Adrenal gland (tissue), 5 donors: ENCODE data around the gene ZNF488.

Experiments used
- CTCF ChIP-seq, 6 experiments: fragments of 450-650 bp in 4 of 6; fragments of 200-600 bp in 2 of 6; sonication (generic) in 1 of 6; IDR thresholded peaks; 1 replicate in 5 of 6; 2 replicates in 1 of 6; pipeline versions ENCODE4 v1.5.1 to v1.8.0; 2016 to 2021; ENCODE audit warnings: antibody characterized with exemption in 6 of 6, mild to moderate bottlenecking in 2 of 6, moderate library complexity in 1 of 6
- POLR2A ChIP-seq, 2 donors: fragments of 450-650 bp; IDR thresholded peaks; one replicate each; pipeline ENCODE4 v1.6.1; 2017; ENCODE audit warnings: antibody characterized with exemption in 2 of 2, mild to moderate bottlenecking in 2 of 2, moderate library complexity in 1 of 2
- donor health status: DM: no; HTN: no; CAD: no.

- TF ChIP-seq CTCF (IDR thresholded peaks at IDR 0.05) (no peak), POLR2A (IDR thresholded peaks at IDR 0.05) (no peak)
Measured at GRCh38 chr10:47344996-47345870, 38.9 kb downstream of the ZNF488 start.
